Stimulated activated CD8-positive, alpha-beta memory T cell treated with anti-CD3 and anti-CD28 coated beads, Interleukin-12 subunit alpha, Interleukin-12 subunit beta, amount 100 ng/mL, for 24 hours (primary cell): Measurements from ENCODE around the gene ZSWIM8.

Source experiments
- DNase-seq: peaks from one replicate; pipeline ENCODE4 v3.0.0-alpha.2; 2020; ENCODE audit errors: extremely low read depth

Gene ZSWIM8

DNA sequence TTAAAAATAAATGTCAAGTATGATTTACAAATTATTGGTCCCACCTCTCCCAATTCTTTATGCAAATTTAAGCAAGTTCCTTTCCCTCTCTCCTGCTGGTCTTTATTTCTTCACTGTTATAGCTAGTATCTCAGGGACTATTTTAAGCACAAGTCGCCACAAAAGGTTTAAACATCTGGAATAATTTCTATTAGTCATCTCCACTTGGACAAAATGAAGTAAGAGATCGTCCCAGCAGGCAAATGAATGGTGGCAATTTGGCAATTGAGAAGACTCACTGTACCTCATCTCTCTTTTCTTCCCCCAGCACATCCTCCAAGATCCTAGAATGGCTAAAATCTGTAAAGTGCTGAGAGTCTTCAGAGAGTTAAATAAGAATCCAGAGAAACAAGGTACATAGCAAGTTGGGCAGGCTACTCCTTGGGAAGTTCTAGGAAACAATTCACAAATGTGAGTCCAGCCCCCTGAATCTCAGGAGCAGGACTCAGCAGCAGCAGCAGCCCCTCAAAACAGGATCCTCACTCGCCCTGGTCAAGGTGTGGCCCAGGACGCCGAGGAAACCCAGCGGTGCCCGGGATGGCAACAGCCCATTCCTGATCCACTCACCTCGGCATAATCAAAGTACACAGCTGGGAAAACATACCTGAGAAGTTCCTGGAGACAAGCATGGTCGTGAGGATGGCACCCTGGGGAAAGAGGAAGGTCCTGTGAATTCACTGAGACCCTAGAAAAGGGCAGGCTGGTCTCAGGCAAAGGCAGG, 56.3 kb downstream of the ZSWIM8 start:
- no peak for DNase-seq

DNA sequence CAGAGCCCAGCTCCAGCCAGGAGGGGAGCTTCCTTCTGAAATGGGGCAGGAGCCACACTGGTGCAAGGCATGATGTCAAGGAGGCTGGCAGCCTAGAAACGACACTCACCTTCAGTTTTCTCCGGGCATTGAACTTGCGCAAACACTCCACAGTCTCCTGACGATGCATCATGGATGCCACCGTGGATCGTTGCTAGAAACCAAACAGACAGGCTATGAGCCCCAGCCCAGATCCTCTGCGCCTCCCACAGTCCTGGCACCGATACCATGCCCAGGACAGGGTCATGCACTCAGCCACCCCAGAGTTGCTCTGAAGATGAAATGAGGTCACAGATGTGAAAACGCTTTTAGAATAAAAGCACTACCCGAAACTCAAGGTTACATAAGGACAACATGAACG, 56.9 kb downstream of the ZSWIM8 start:
- no peak for DNase-seq

DNA sequence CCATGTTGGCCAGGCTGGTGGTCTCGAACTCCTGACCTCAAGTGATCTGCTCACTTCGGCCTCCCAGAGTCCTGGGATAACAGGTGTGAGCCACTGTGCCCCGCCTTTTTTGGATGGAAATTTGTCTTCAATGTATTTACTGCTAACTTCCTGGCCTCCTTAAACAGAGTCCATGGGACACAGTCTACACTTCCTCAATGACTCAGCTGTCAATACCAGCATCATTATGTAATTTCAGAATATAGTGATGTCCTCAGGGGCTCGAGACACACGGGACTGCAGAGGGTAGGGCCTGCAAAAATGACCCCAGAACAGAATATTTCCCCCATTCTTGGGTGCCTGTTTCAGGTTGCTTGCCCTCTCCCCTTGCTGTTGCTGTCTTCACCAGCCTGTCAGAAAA, 57.9 kb downstream of the ZSWIM8 start:
- DNase-seq, result no peak

DNA sequence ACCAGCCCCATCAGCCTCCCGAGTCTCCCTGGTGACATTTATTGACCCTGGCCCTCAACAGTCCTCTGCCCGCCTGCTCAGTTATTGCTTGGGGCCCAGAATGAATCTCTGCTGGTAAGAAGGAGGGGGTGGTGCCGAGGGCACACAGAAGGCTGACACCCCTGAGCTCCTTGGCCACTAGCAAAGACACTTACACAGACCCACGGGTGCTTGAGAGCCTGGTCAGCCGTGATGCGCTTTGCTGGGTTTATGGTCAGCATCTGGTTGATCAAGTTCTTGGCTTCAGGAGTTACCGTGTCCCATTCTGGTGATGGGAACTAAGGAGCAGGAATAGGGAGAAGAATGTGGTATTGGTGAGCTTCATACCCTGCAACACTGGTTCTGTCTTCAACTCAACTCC, 61.6 kb downstream of the ZSWIM8 start:
- DNase-seq, result no peak

DNA sequence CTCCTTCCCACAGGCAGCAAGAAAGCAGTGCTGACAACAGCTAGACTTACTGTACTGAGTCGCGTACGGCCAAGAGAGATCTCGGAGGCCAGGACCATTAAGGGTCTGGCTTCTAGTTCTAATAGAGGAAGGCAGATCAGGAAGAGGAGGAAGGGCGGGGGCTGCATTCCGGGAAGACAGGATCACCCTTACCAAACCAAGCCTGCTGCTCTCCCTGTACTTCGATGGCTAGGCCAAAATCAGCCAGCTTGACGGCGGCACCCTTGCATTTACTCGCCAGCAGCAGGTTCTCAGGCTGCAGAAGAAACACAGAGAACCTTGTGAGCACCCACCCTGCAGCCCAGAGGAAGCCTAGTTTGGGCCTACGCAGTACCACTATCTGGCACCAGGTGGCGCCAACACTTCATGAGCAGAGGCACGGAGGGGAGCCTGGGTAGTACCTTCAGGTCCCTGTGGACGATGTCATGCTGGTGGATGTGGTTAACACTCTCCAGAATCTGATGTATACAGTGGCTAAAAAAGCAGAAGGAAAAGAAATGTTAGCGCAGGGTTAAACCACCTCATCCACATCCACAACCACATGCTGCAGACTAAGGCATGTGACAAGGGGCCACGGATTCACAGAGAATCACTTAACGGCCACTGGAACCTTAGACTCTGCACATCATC, 63.5 kb downstream of the ZSWIM8 start:
- DNase-seq, result peak; percentile 68

DNA sequence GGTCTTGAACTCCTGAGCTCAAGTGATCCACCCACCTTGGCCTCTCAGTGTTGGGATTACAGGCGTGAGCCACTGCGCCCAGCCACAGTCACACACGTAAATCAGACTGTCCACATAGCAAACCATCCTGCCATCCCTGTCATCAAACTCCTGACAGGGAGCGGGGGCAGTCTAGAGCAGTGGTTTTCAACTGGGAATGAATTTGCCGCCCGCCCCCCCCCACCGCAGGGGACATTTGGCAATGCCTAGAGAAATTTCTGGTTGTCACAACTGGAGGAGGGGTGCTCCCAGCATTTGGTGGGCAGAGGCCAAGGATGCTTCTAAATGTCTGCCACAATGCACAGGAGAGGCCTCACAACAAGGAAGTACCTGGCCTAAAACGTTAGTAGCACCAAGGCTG, 64.8 kb downstream of the ZSWIM8 start:
- no peak for DNase-seq

DNA sequence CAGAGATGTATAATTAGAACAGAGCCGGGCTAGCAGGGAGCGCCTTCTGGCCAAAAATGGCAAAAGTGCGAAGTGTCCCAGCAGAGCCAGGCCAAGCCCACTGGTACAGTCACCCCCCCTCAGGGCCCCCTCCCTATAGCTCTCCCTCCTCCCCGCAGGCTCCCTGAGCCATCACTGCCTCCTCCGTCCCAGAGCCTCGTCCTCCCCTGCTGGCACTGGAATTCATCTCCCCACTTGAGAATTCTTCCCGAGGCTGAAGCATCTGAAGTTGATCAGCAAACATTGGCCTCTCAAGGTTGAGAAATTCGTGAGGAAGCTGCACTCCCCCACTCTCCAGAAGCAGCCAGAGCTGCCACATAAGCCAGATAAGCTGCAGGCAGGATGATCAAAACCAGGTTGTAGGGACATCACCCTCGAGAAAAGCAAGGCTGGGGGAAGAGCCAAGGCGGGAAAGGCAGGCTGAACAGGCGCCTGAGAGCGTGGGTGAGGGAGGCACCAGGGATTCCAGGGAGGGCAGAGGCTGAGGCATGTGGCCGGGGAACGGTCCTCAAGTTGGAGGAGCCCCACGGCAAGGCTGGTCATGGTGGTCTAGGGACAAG, 65.6 kb downstream of the ZSWIM8 start:
- no peak for DNase-seq
